GM19035 (cell line): ENCODE measurements around the gene ERC2.

Experiments
- ATAC-seq: cut with Tn5 transposase; IDR thresholded peaks from one replicate; pipeline ENCODE4 v1.9.1; 2021; ENCODE audit not compliant: unreplicated experiment

The ERC2 gene

GRCh38 chr3:55697177-55697865 lies 770.9 kb downstream of the ERC2 start:
- no peak for ATAC-seq

GRCh38 chr3:55692957-55693558 lies 775.2 kb downstream of the ERC2 start:
- ATAC-seq = no peak

GRCh38 chr3:55692295-55692956 lies 775.8 kb downstream of the ERC2 start:
- ATAC-seq = no peak

- no peak for ATAC-seq
Measured at GRCh38 chr3:55691141-55691540, 777.1 kb downstream of the ERC2 start.

GRCh38 chr3:55690726-55691125 lies 777.5 kb downstream of the ERC2 start:
- peak; percentile 59 for ATAC-seq

- ATAC-seq = no peak
Measured at GRCh38 chr3:55690177-55690576, 778.1 kb downstream of the ERC2 start.

- ATAC-seq = no peak
Measured at GRCh38 chr3:55688154-55688553, 780.1 kb downstream of the ERC2 start.

- ATAC-seq = no peak
Measured at GRCh38 chr3:55687526-55687925, 780.7 kb downstream of the ERC2 start.

- no peak for ATAC-seq
Measured at GRCh38 chr3:55686426-55687254, 781.6 kb downstream of the ERC2 start.

- no peak for ATAC-seq
Measured at GRCh38 chr3:55683666-55684270, 784.5 kb downstream of the ERC2 start.

- no peak for ATAC-seq
Measured at GRCh38 chr3:55682461-55682860, 785.8 kb downstream of the ERC2 start.

- ATAC-seq = no peak
Measured at GRCh38 chr3:55678546-55679216, 789.6 kb downstream of the ERC2 start.

- ATAC-seq = no peak
Measured at GRCh38 chr3:55676643-55677042, 791.6 kb downstream of the ERC2 start.

- ATAC-seq = peak; percentile 99
Measured at GRCh38 chr3:55675478-55675877, 792.8 kb downstream of the ERC2 start.

- no peak for ATAC-seq
Measured at GRCh38 chr3:55673764-55674163, 794.5 kb downstream of the ERC2 start.

- ATAC-seq = no peak
Measured at GRCh38 chr3:55669133-55669532, 799.1 kb downstream of the ERC2 start.

GRCh38 chr3:55668359-55668758 lies 799.9 kb downstream of the ERC2 start:
- no peak for ATAC-seq

- no peak for ATAC-seq
Measured at GRCh38 chr3:55664387-55664786, 803.9 kb downstream of the ERC2 start.

GRCh38 chr3:55662683-55663082 lies 805.6 kb downstream of the ERC2 start:
- ATAC-seq = no peak

- no peak for ATAC-seq
Measured at GRCh38 chr3:55661571-55661970, 806.7 kb downstream of the ERC2 start.
